ENCODE measurements around the gene SNRNP25.

- TF ChIP-seq CTCF (IDR thresholded peaks at IDR 0.05) (no peak), POLR2AphosphoS5 (IDR thresholded peaks at IDR 0.05) (peak; percentile 9), POLR2A (IDR thresholded peaks at IDR 0.05) (no peak)
Observed at GRCh38 chr16:78444-79150, 25.0 kb downstream of the SNRNP25 start.
